OCI-LY3 (cell line): ENCODE data around the gene RNF168.

Experiments used
- H2AFZ ChIP-seq: fragments of 200-600, 300-600 bp; shearing (Covaris generic); 2 replicates; pipeline ENCODE4 v1.6.0; 2014; ENCODE audit warnings: antibody characterized with exemption, low read depth, low read length
- H3K27ac ChIP-seq: fragments of 200-600, 300-600 bp; sonication (generic); 2 replicates; pipeline ENCODE4 v1.5.1; 2014; ENCODE audit warnings: mild to moderate bottlenecking, low read length, moderate library complexity, mixed read lengths
- H3K27me3 ChIP-seq: fragments of 200-600, 300-600 bp; sonication (generic); 2 replicates; pipeline ENCODE4 v1.6.1; 2014; ENCODE audit warnings: low read depth, low read length, mixed read lengths
- H3K36me3 ChIP-seq: fragments of 200-600, 300-600 bp; sonication (generic); replicated peaks from 2 replicates; pipeline ENCODE3; 2014; ENCODE audit warnings: low read depth, low read length, mixed read lengths
- H3K4me1 ChIP-seq: fragments of 300-600, 200-600 bp; sonication (generic); 2 replicates; pipeline ENCODE4 v1.6.1; 2014; ENCODE audit warnings: low read length, mixed read lengths
- H3K4me2 ChIP-seq: fragments of 200-600, 300-600 bp; sonication (generic); 2 replicates; pipeline ENCODE4 v1.6.1; 2014; ENCODE audit warnings: low read length, mixed read lengths
- H3K4me3 ChIP-seq: fragments of 300-600, 200-600 bp; sonication (generic); 2 replicates; pipeline ENCODE4 v1.5.1; 2014; ENCODE audit warnings: antibody characterized with exemption, mild to moderate bottlenecking, low read length, moderate library complexity
- H3K79me2 ChIP-seq: fragments of 300-600, 200-600 bp; shearing (Covaris generic); 2 replicates; pipeline ENCODE4 v1.6.1; 2014; ENCODE audit warnings: mild to moderate bottlenecking, low read length, mixed read lengths
- H3K9ac ChIP-seq: fragments of 300-600, 200-600 bp; shearing (Covaris generic); 2 replicates; pipeline ENCODE4 v1.6.0; 2014; ENCODE audit warnings: mild to moderate bottlenecking, low read length, moderate library complexity
- H3K9me3 ChIP-seq: fragments of 200-600, 300-600 bp; shearing (Covaris generic); 2 replicates; pipeline ENCODE4 v1.6.1; 2014; ENCODE audit warnings: low read length, mixed read lengths; ENCODE audit not compliant: insufficient read depth
- H4K20me1 ChIP-seq: fragments of 200-600, 300-600 bp; sonication (generic); 2 replicates; pipeline ENCODE4 v1.6.1; 2016; ENCODE audit warnings: low read length, mixed read lengths; ENCODE audit not compliant: insufficient read depth
- EZH2phosphoT487 ChIP-seq: fragments of 200-600 bp; shearing (Covaris generic); IDR thresholded peaks from 2 replicates; pipeline ENCODE4 v1.6.1; 2018; ENCODE audit warnings: antibody characterized with exemption, mixed run types, low read depth
- TF ChIP-seq, protein P1 (sequence below): fragments of 200-600, 300-600 bp; sonication (generic); IDR thresholded peaks from 2 replicates; pipeline ENCODE4 v1.5.1; 2014; ENCODE audit warnings: antibody characterized with exemption, low read length, low read depth

Gene RNF168

DNA sequence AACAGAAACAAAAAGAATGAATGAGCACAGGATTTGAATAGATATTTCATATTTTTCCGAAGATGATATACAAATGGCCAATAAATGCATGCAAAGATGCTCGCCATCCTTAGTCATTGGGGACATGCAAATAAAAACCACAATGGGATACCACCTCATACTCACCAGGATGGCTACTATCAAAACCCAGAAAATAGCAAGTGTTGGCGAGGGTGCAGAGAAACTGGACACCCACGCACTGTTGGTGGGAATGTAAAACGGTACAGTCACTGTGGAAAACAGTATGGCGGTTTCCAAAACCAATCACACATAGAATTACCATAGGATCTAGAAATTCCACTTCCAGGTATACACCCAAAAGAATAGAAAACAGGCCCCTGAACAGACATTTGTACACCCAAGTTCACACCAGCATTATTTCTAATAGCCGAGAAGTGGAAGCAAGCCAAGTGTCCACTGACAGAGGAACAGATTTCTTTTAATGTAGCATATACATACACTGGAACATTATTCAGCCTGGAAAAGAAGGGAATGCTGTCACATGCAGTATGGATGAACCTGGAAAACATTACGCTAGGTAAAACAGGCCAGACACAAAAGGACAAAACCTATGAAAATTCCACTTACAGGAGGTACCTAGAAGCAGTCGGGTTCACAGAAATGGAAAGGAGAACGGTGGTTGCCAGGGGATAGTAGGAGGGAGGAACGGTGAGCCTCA lies 3.6 kb downstream of the RNF168 start:
- peak overlapping the region; percentile 95 for H3K27ac ChIP-seq
- no peaks in the 10 kb centered on the region for H3K27me3 ChIP-seq
- peak overlapping the region; percentile 96 for H3K9ac ChIP-seq
- H3K4me1 ChIP-seq: peaks cover 13% of the 10 kb centered on the region
- H3K4me2 ChIP-seq: peak overlapping the region; percentile 100
- TF ChIP-seq, protein P1, sequence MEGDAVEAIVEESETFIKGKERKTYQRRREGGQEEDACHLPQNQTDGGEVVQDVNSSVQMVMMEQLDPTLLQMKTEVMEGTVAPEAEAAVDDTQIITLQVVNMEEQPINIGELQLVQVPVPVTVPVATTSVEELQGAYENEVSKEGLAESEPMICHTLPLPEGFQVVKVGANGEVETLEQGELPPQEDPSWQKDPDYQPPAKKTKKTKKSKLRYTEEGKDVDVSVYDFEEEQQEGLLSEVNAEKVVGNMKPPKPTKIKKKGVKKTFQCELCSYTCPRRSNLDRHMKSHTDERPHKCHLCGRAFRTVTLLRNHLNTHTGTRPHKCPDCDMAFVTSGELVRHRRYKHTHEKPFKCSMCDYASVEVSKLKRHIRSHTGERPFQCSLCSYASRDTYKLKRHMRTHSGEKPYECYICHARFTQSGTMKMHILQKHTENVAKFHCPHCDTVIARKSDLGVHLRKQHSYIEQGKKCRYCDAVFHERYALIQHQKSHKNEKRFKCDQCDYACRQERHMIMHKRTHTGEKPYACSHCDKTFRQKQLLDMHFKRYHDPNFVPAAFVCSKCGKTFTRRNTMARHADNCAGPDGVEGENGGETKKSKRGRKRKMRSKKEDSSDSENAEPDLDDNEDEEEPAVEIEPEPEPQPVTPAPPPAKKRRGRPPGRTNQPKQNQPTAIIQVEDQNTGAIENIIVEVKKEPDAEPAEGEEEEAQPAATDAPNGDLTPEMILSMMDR: no peak
- TF ChIP-seq EZH2phosphoT487: no peak
- H4K20me1 ChIP-seq: peaks cover 53% of the 10 kb centered on the region
- H3K36me3 ChIP-seq: peaks cover 46% of the 10 kb centered on the region
- peaks cover 85% of the 10 kb centered on the region for H3K79me2 ChIP-seq
- H3K9me3 ChIP-seq: no peaks in the 10 kb centered on the region
- no peak overlapping the region for H2AFZ ChIP-seq
- H3K4me3 ChIP-seq: peak overlapping the region; percentile 95

DNA sequence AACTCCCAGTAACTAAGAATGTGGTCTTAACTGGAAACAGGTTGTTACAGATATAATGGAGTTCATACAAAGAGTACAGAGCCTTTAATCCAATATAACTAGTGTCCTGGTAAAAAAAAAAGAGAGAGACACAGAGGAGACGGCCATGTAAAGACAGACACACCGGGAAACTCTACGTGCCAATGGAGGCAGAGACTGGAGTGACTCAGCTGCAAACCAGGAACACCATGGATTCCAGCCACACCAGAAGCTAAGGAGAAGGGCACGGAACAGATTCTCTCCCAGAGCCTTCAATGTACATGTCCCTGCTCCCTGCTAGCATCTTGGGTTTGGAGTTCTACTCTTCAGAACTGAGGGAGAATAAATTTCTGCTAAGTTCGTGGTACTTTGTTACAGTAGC lies 4.5 kb downstream of the RNF168 start:
- Histone ChIP-seq H2AFZ (no peak overlapping the region), H3K4me3 (no peak overlapping the region), H3K27me3 (no peaks in the 10 kb centered on the region), H3K79me2 (peaks cover 94% of the 10 kb centered on the region), H3K27ac (no peak overlapping the region), H4K20me1 (peaks cover 62% of the 10 kb centered on the region), H3K4me2 (peak overlapping the region; percentile 100; the same call in 1 of the 2 replicates), H3K4me1 (peaks cover 10% of the 10 kb centered on the region), H3K9ac (no peak overlapping the region), H3K36me3 (peaks cover 54% of the 10 kb centered on the region), H3K9me3 (no peaks in the 10 kb centered on the region)
- TF ChIP-seq EZH2phosphoT487: no peak
- TF ChIP-seq, protein P1: no peak

DNA sequence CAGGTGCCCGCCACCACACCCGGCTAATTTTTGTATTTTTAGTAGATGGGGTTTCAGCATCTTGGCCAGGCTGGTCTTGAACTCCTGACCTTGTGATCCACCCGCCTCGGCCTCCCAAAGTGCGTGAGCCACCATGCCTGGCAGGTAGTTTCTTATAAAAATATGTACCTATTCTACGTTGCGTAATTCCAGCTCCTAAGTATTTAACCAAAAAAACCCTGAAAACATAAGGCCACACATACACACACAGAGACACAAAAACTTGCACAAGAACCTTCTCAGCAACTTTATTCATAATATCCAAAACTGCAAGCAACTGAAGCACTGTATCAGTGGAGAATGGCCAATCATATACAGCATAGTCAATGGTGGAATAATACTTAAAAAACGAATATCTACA lies 5.3 kb downstream of the RNF168 start:
- Histone ChIP-seq H3K79me2 (peaks cover 100% of the 10 kb centered on the region), H2AFZ (no peak overlapping the region), H3K27me3 (no peaks in the 10 kb centered on the region), H3K27ac (no peak overlapping the region), H3K36me3 (peaks cover 57% of the 10 kb centered on the region), H3K4me3 (no peak overlapping the region), H3K4me2 (no peak overlapping the region), H3K4me1 (peaks cover 9% of the 10 kb centered on the region), H3K9me3 (no peaks in the 10 kb centered on the region), H4K20me1 (peaks cover 66% of the 10 kb centered on the region), H3K9ac (no peak overlapping the region)
- TF ChIP-seq, protein P1: no peak
- no peak for TF ChIP-seq EZH2phosphoT487

DNA sequence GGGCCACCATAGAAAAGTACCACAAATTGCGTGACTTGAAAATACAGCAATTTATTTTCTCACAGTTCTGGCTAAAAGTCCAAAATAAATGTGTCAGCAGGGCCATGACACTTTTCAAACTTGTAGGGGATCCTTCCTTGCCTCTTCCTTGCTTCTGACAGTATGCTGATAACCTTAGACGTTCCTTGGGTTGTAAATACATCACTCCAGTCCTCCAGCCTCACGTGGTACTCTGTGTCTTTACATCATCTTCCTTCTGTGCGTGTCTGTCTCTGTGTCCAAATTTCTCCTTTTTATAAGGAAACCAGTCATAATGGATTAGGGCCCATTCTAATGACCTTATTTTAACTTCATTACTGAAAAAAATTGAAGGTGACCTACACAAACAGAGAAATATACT lies 7.4 kb downstream of the RNF168 start:
- TF ChIP-seq, protein P1: no peak
- TF ChIP-seq EZH2phosphoT487: no peak
- Histone ChIP-seq H3K9me3 (no peaks in the 10 kb centered on the region), H2AFZ (no peak overlapping the region), H4K20me1 (peaks cover 78% of the 10 kb centered on the region), H3K9ac (no peak overlapping the region), H3K27ac (no peak overlapping the region), H3K4me2 (no peak overlapping the region), H3K79me2 (peaks cover 100% of the 10 kb centered on the region), H3K27me3 (no peaks in the 10 kb centered on the region), H3K4me3 (no peak overlapping the region), H3K36me3 (peaks cover 64% of the 10 kb centered on the region), H3K4me1 (peaks cover 9% of the 10 kb centered on the region)
